ENCODE results near the gene SPATA31D1. TPM values are rescaled to one million over a fixed set of nuclear protein-coding genes. Genes with fewer than 3 reads are reported as not detected.

Gene SPATA31D1
- total RNA-seq, 1 donor: not detected

GRCh38 chr9:82020331-82020730 lies 31.8 kb downstream of the SPATA31D1 start:
- TF ChIP-seq CTCF (IDR thresholded peaks at IDR 0.05; ENCODE audit: insufficient read depth, low read depth, low read length): no peak
- DNase-seq (ENCODE audit: low read depth): no peak
- H3K4me3 ChIP-seq (ENCODE audit: low read depth, low read length): no peak overlapping the region

- H3K4me3 ChIP-seq (ENCODE audit: low read depth, low read length): no peak overlapping the region
- DNase-seq (ENCODE audit: low read depth): peak; percentile 79
- TF ChIP-seq CTCF (IDR thresholded peaks at IDR 0.05; ENCODE audit: insufficient read depth, low read depth, low read length): no peak
These were observed 32.6 kb downstream of the SPATA31D1 start for GRCh38 chr9:82021198-82021597.

GRCh38 chr9:82022121-82022520 lies 33.5 kb downstream of the SPATA31D1 start:
- no peak overlapping the region for H3K4me3 ChIP-seq (ENCODE audit: low read depth, low read length)
- no peak for DNase-seq (ENCODE audit: low read depth)
- no peak for TF ChIP-seq CTCF (IDR thresholded peaks at IDR 0.05; ENCODE audit: insufficient read depth, low read depth, low read length)

- no peak for DNase-seq (ENCODE audit: low read depth)
- TF ChIP-seq CTCF (IDR thresholded peaks at IDR 0.05; ENCODE audit: insufficient read depth, low read depth, low read length): no peak
These were observed 36.3 kb downstream of the SPATA31D1 start for GRCh38 chr9:82024908-82025307.

GRCh38 chr9:82031538-82032280 lies 43.1 kb downstream of the SPATA31D1 start:
- H3K4me3 ChIP-seq (ENCODE audit: low read depth, low read length): no peak overlapping the region
- peak; percentile 51 for DNase-seq (ENCODE audit: low read depth)
- no peak for TF ChIP-seq CTCF (IDR thresholded peaks at IDR 0.05; ENCODE audit: insufficient read depth, low read depth, low read length)

More at GRCh38 chr9:82024908-82025307, 36.3 kb downstream of the SPATA31D1 start:
- H3K4me3 ChIP-seq (ENCODE audit: low read depth, low read length): no peak overlapping the region

GRCh38 chr9:82034956-82035731 lies 46.6 kb downstream of the SPATA31D1 start:
- H3K4me3 ChIP-seq (ENCODE audit: low read depth, low read length): no peak overlapping the region
- TF ChIP-seq CTCF (IDR thresholded peaks at IDR 0.05; ENCODE audit: insufficient read depth, low read depth, low read length): no peak
- no peak for DNase-seq (ENCODE audit: low read depth)
